UCSD-AML1 (cell line): ENCODE measurements around the gene C10orf62.
A peak's percentile ranks its signal among the peaks of the same experiment; 100 is the strongest.
"Not testable (repeated sequence)": the region's sequence is repeated elsewhere in the genome, so short reads cannot be mapped to it uniquely, and the experiment has no call there.

Experiments used
- DNase-seq: peaks from one replicate; lab custom pipeline; 2025; ENCODE audit not compliant: unreplicated experiment; lab: John Stamatoyannopoulos, UW

The C10orf62 gene

GRCh38 chr10:97627731-97628130 is 38.2 kb downstream of the C10orf62 start:
- DNase-seq, result no peak

- no peak for DNase-seq
Observed at GRCh38 chr10:97628228-97628627, 38.7 kb downstream of the C10orf62 start.

GRCh38 chr10:97629289-97629688 is 39.8 kb downstream of the C10orf62 start:
- no peak for DNase-seq

- no peak for DNase-seq
Observed at GRCh38 chr10:97631098-97631497, 41.6 kb downstream of the C10orf62 start.

GRCh38 chr10:97632949-97633884 is 43.7 kb downstream of the C10orf62 start, which contains the start of gene MORN4:
MORN4 (minus strand) TSS chr10:97633500; CDS start chr10:97619653, 13,847 bp downstream.
- no peak for DNase-seq

- DNase-seq, result no peak
Observed at GRCh38 chr10:97633921-97634320, 44.4 kb downstream of the C10orf62 start.

- no peak for DNase-seq
Observed at GRCh38 chr10:97635577-97635976, 46.1 kb downstream of the C10orf62 start.

- not testable (repeated sequence) for DNase-seq
Observed at GRCh38 chr10:97639090-97639489, 49.6 kb downstream of the C10orf62 start.

- peak; percentile 98 for DNase-seq
Observed at GRCh38 chr10:97640174-97640867, 50.8 kb downstream of the C10orf62 start, which contains the start of gene PI4K2A. PI4K2A (plus strand) TSS chr10:97640671; CDS start chr10:97640743, 72 bp downstream.
